Neuronal stem cell (in vitro differentiated cells): ENCODE results near the gene BHLHE40.

Experiments used
- DNase-seq: peaks from one replicate; pipeline ENCODE4 v3.0.0-alpha.2; 2013; ENCODE audit warnings: low spot score
- H2AFZ ChIP-seq: one replicate; pipeline ENCODE4 v1.6.1; 2013; ENCODE audit warnings: mild to moderate bottlenecking, low read length, inconsistent platforms
- H2AK5ac ChIP-seq: 2 replicates; pipeline ENCODE4 v1.6.1; 2013; ENCODE audit warnings: low read depth, mild to moderate bottlenecking, inconsistent platforms, low read length, moderate library complexity, mixed read lengths
- H2BK120ac ChIP-seq: 2 replicates; pipeline ENCODE4 v1.6.1; 2013; ENCODE audit warnings: low read depth, mild to moderate bottlenecking, inconsistent platforms, low read length, moderate library complexity, mixed read lengths
- H2BK12ac ChIP-seq: one replicate; pipeline ENCODE4 v1.6.1; 2013; ENCODE audit warnings: low read length, inconsistent platforms
- H2BK15ac ChIP-seq: 2 replicates; pipeline ENCODE4 v1.6.1; 2013; ENCODE audit warnings: mild to moderate bottlenecking, low read length, inconsistent platforms, mixed read lengths
- H2BK5ac ChIP-seq: one replicate; pipeline ENCODE4 v1.6.1; 2013; ENCODE audit warnings: inconsistent platforms, mild to moderate bottlenecking, low read length, moderate library complexity
- H3K14ac ChIP-seq: one replicate; pipeline ENCODE4 v1.6.1; 2013; ENCODE audit warnings: low read length, inconsistent platforms
- H3K18ac ChIP-seq: 2 replicates; pipeline ENCODE4 v1.6.1; 2013; ENCODE audit warnings: low read length, inconsistent platforms
- H3K23ac ChIP-seq: 2 replicates; pipeline ENCODE4 v1.6.1; 2013; ENCODE audit warnings: low read depth, mild to moderate bottlenecking, mixed read lengths, low read length, inconsistent platforms; ENCODE audit not compliant: poor library complexity
- H3K27ac ChIP-seq: replicated peaks from 3 replicates; pipeline ENCODE4 v1.5.1; 2013; ENCODE audit warnings: low read length, inconsistent platforms
- H3K27me3 ChIP-seq, 3 experiments: 2 replicates each; pipeline ENCODE4 v1.6.1; 2013; ENCODE audit warnings: low read length in 3 of 3, mild to moderate bottlenecking in 2 of 3, inconsistent platforms in 1 of 3, low read depth in 1 of 3, mixed read lengths in 1 of 3, moderate library complexity in 1 of 3; ENCODE audit not compliant: control insufficient read depth in 3 of 3, insufficient read depth in 3 of 3
- H3K36me3 ChIP-seq, 2 donors: replicated peaks in 1 of 2; 2 replicates each; pipeline ENCODE4 v1.6.1; 2013; ENCODE audit warnings: low read length in 2 of 2; ENCODE audit not compliant: control insufficient read depth in 2 of 2, insufficient read depth in 2 of 2
- H3K4ac ChIP-seq: 2 replicates; pipeline ENCODE4 v1.6.1; 2013; ENCODE audit warnings: inconsistent platforms, mild to moderate bottlenecking, low read length, moderate library complexity
- H3K4me1 ChIP-seq, 2 donors: 1 replicate in 1 of 2; 2 replicates in 1 of 2; pipeline ENCODE4 v1.6.1; 2013; ENCODE audit warnings: low read length in 2 of 2, low read depth in 1 of 2; ENCODE audit not compliant: control insufficient read depth in 2 of 2, insufficient read depth in 1 of 2
- H3K4me2 ChIP-seq: one replicate; pipeline ENCODE4 v1.6.1; 2013; ENCODE audit warnings: mild to moderate bottlenecking, low read length, inconsistent platforms; ENCODE audit not compliant: insufficient read depth, poor library complexity, severe bottlenecking
- H3K4me3 ChIP-seq, 2 donors: 2 replicates each; pipeline ENCODE4 v1.5.1; 2013; ENCODE audit warnings: low read length in 2 of 2, mild to moderate bottlenecking in 2 of 2, inconsistent platforms in 1 of 2, moderate library complexity in 1 of 2
- H3K79me1 ChIP-seq: one replicate; pipeline ENCODE4 v1.6.1; 2013; ENCODE audit warnings: low read depth, mild to moderate bottlenecking, inconsistent platforms, low read length, moderate library complexity
- H3K9ac ChIP-seq: one replicate; pipeline ENCODE4 v1.6.1; 2013; ENCODE audit warnings: mild to moderate bottlenecking, low read depth, low read length, inconsistent platforms; ENCODE audit not compliant: poor library complexity
- H3K9me3 ChIP-seq, 2 donors: replicated peaks in 1 of 2; 2 replicates each; pipeline versions ENCODE3 to v1.6.1; 2013; ENCODE audit warnings: low read length in 2 of 2, mild to moderate bottlenecking in 2 of 2, inconsistent platforms in 1 of 2, low read depth in 1 of 2, mixed read lengths in 1 of 2, moderate library complexity in 1 of 2; ENCODE audit not compliant: control insufficient read depth in 2 of 2, insufficient read depth in 1 of 2
- H4K8ac ChIP-seq: one replicate; pipeline ENCODE4 v1.6.1; 2013; ENCODE audit warnings: low read depth, mild to moderate bottlenecking, inconsistent platforms, low read length, moderate library complexity
- H4K91ac ChIP-seq: one replicate; pipeline ENCODE4 v1.6.1; 2013; ENCODE audit warnings: low read length, low read depth, mild to moderate bottlenecking, inconsistent platforms; ENCODE audit not compliant: poor library complexity
- WGBS, 2 donors: extraction: QIAGEN DNeasy Blood & Tissue Kit; methylation state at CpG; one replicate each; pipeline ENCODE4 v1.1.7; 2013; ENCODE audit warnings: missing lambda C conversion rate in 2 of 2, mixed read lengths in 1 of 2; ENCODE audit not compliant: insufficient read length in 2 of 2, insufficient replicate concordance in 1 of 2; ENCODE audit errors: extremely low coverage in 2 of 2; 5-methylcytosine and 5-hydroxymethylcytosine counted together

Gene BHLHE40

GRCh38 chr3:4953119-4953518, 26.1 kb upstream of the BHLHE40 start:
- H3K27me3 ChIP-seq, result no peaks in the 10 kb centered on the region
- no peak overlapping the region for H2AK5ac ChIP-seq
- no peak overlapping the region for H3K14ac ChIP-seq
- no peak overlapping the region for H3K18ac ChIP-seq
- no peak overlapping the region for H4K91ac ChIP-seq
- no peak overlapping the region for H3K4me2 ChIP-seq
- H3K23ac ChIP-seq, result no peak overlapping the region
- H3K4ac ChIP-seq, result no peak overlapping the region
- H2BK120ac ChIP-seq, result no peak overlapping the region
- no peak for DNase-seq
- H3K4me1 ChIP-seq, result no peaks in the 10 kb centered on the region
- H2BK15ac ChIP-seq, result no peak overlapping the region
- WGBS, 2 donors, result no CpG with 5 or more reads among the region's 2 CpGs
- H3K27ac ChIP-seq, result no peak overlapping the region
- no peak overlapping the region for H2BK12ac ChIP-seq
- H3K4me3 ChIP-seq, result no peak overlapping the region
- no peaks in the 10 kb centered on the region for H3K36me3 ChIP-seq
- no peak overlapping the region for H2BK5ac ChIP-seq
- H3K9me3 ChIP-seq, result no peaks in the 10 kb centered on the region
- H3K9ac ChIP-seq, result no peak overlapping the region
- H4K8ac ChIP-seq, result no peak overlapping the region
- H2AFZ ChIP-seq, result no peak overlapping the region
- no peaks in the 10 kb centered on the region for H3K79me1 ChIP-seq

DNA sequence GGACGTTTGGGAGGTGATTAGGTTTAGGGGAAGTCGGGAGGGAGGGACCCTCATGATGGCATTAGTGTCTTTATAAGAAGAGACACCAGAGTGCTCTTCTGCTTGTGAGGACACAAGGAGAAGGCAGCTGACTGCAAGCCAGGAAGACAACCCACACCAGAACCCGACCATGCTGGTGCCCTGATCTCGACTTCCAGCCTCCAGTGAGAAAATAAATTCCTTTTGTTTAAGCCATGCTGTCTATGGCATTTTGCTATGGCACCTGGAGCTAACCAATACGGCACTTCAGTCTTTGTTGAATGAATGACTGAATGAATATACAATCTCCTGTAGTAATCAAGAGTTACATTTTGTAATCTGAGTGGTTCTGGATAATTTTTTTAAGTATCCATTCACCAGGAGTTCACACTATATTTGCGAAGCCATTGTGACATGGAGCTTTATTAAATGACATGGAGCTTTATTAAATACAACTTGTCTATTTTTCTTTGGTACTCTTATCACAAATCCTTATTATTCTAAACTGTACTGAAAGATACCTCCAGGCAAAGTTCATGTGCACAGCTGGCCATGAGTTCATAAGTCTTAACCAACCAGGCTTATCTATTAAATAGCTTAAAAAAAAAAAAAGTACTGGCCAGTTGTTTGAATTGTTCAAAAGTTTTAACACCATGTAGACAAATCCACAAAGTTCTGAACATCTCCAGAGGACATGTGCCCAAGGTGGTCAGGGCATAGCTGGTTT, 24.8 kb upstream of the BHLHE40 start:
- Histone ChIP-seq H3K27me3 (no peaks in the 10 kb centered on the region), H4K8ac (no peak overlapping the region), H2AK5ac (no peak overlapping the region), H3K18ac (no peak overlapping the region), H2BK120ac (no peak overlapping the region), H3K14ac (no peak overlapping the region), H3K4me3 (no peak overlapping the region), H3K23ac (no peak overlapping the region), H3K27ac (no peak overlapping the region), H3K36me3 (no peaks in the 10 kb centered on the region), H4K91ac (no peak overlapping the region), H2BK5ac (no peak overlapping the region), H3K4ac (no peak overlapping the region), H3K79me1 (no peaks in the 10 kb centered on the region), H3K4me1 (no peaks in the 10 kb centered on the region), H3K4me2 (no peak overlapping the region), H2BK12ac (no peak overlapping the region), H3K9ac (no peak overlapping the region), H3K9me3 (no peaks in the 10 kb centered on the region), H2BK15ac (no peak overlapping the region), H2AFZ (no peak overlapping the region)
- no peak for DNase-seq
- WGBS, 2 donors, result no CpG with 5 or more reads among the region's 6 CpGs

DNA sequence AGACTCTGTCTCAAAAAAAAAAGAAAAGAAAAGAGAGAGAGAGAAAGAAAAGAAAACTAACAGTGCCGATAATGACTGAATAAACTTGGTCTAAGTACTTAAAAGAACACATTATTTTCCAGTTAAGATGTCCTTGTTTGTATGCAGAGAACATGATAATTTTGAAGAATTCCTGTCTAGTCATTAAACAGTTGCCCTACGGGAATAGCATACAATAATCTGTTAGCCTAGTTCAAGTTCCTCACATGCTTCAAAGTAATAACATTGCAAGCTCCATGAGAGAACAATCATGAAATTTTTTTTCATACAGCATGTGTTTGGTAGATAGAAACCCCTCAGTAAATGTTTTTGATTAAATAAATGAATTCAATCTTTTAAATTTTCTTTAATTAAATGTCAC, 23.1 kb upstream of the BHLHE40 start:
- Histone ChIP-seq H3K36me3 (no peaks in the 10 kb centered on the region), H3K4me2 (no peak overlapping the region), H3K18ac (no peak overlapping the region), H4K91ac (no peak overlapping the region), H4K8ac (no peak overlapping the region), H3K79me1 (no peaks in the 10 kb centered on the region), H3K4me3 (no peak overlapping the region), H3K14ac (no peak overlapping the region), H2BK5ac (no peak overlapping the region), H2BK120ac (no peak overlapping the region), H2AFZ (no peak overlapping the region), H3K4ac (no peak overlapping the region), H3K27me3 (no peaks in the 10 kb centered on the region), H3K23ac (no peak overlapping the region), H2AK5ac (no peak overlapping the region), H2BK15ac (no peak overlapping the region), H3K4me1 (no peaks in the 10 kb centered on the region), H3K27ac (no peak overlapping the region), H3K9me3 (no peaks in the 10 kb centered on the region), H3K9ac (no peak overlapping the region), H2BK12ac (no peak overlapping the region)
- WGBS, 2 donors, result no CpG with 5 or more reads among the region's 2 CpGs
- DNase-seq, result no peak

- Histone ChIP-seq H3K18ac (no peak overlapping the region), H3K4me3 (no peak overlapping the region), H2BK5ac (no peak overlapping the region), H3K27me3 (no peaks in the 10 kb centered on the region), H4K8ac (no peak overlapping the region), H2AFZ (no peak overlapping the region), H3K14ac (no peak overlapping the region), H3K4me1 (no peaks in the 10 kb centered on the region), H3K4ac (no peak overlapping the region), H3K9ac (no peak overlapping the region), H3K27ac (no peak overlapping the region), H3K4me2 (no peak overlapping the region), H3K23ac (no peak overlapping the region), H2BK120ac (no peak overlapping the region), H2BK12ac (no peak overlapping the region), H3K36me3 (no peaks in the 10 kb centered on the region), H4K91ac (no peak overlapping the region), H3K9me3 (no peaks in the 10 kb centered on the region), H2AK5ac (no peak overlapping the region), H2BK15ac (no peak overlapping the region), H3K79me1 (no peaks in the 10 kb centered on the region)
- DNase-seq, result no peak
- no CpG with 5 or more reads among the region's 2 CpGs for WGBS, 2 donors
Observed at GRCh38 chr3:4956738-4957137, 22.5 kb upstream of the BHLHE40 start.
